HepG2 (cell line): ENCODE measurements around the gene GSK3A.

Source experiments
- CBX2 ChIP-seq, 2 experiments: fragments of 200-600 bp in 1 of 2; sonication (generic); formaldehyde crosslinking in 1 of 2; IDR thresholded peaks; 2 replicates each; pipeline versions ENCODE4 v1.7.0 to v1.8.1; 2018 to 2022; ENCODE audit warnings: low read depth in 2 of 2, low read length in 1 of 2, mild to moderate bottlenecking in 1 of 2, missing genetic modification reagents in 1 of 2
- CTCF ChIP-seq: sonication (generic); formaldehyde crosslinking; IDR thresholded peaks from 2 replicates; pipeline ENCODE4 v1.5.0; 2020; ENCODE audit warnings: mild to moderate bottlenecking, missing genetic modification reagents, moderate library complexity
- FOXJ3 ChIP-seq: sonication (generic); formaldehyde crosslinking; IDR thresholded peaks from 2 replicates; pipeline ENCODE4 v1.4.0; 2020; ENCODE audit warnings: missing genetic modification reagents, mild to moderate bottlenecking, borderline replicate concordance
- FOXM1 ChIP-seq: sonication (generic); formaldehyde crosslinking; IDR thresholded peaks from 2 replicates; pipeline ENCODE4 v1.5.0; 2020; ENCODE audit warnings: missing genetic modification reagents
- FOXP1 ChIP-seq, 2 experiments: fragments of 450-650 bp in 1 of 2; IDR thresholded peaks; 2 replicates each; pipeline ENCODE4 v1.6.1; 2017 to 2018; ENCODE audit warnings: antibody characterized with exemption in 1 of 2
- MAFK ChIP-seq, 2 experiments: IDR thresholded peaks in 1 of 2; conservative IDR thresholded peaks in 1 of 2; 2 replicates each; pipeline ENCODE4 v1.6.1; 2011; ENCODE audit warnings: improper control_type of control experiment in 2 of 2, low read length in 2 of 2
- MEIS1 ChIP-seq: sonication (generic); formaldehyde crosslinking; IDR thresholded peaks from 2 replicates; pipeline ENCODE4 v1.9.0; 2021; ENCODE audit warnings: mild to moderate bottlenecking, missing genetic modification reagents, moderate library complexity, borderline replicate concordance
- NFRKB ChIP-seq: fragments of 450-650 bp; IDR thresholded peaks from 2 replicates; pipeline ENCODE4 v1.6.1; 2017
- PAX8 ChIP-seq: sonication (generic); formaldehyde crosslinking; IDR thresholded peaks from 2 replicates; pipeline ENCODE4 v1.8.0; 2022; ENCODE audit warnings: mild to moderate bottlenecking, missing genetic modification reagents, borderline replicate concordance
- SRF ChIP-seq: IDR thresholded peaks from 2 replicates; pipeline ENCODE4 v1.6.1; 2011; ENCODE audit warnings: mild to moderate bottlenecking, low read depth, low read length, moderate library complexity
- YY1 ChIP-seq: IDR thresholded peaks from 2 replicates; pipeline ENCODE4 v1.6.1; 2011; ENCODE audit warnings: low read length, low read depth, moderate library complexity, mild to moderate bottlenecking; ENCODE audit not compliant: insufficient read depth, insufficient replicate concordance
- ZFP36 ChIP-seq: fragments of 150-350 bp; IDR thresholded peaks from 2 replicates; pipeline ENCODE4 v1.6.1; 2018; ENCODE audit warnings: borderline replicate concordance, low read length, low read depth; ENCODE audit not compliant: partially characterized antibody

- TF ChIP-seq CTCF (CRISPR knock-in tag) = no peak
- TF ChIP-seq SRF = no peak
- no peak for TF ChIP-seq FOXJ3 (CRISPR knock-in tag)
- TF ChIP-seq CBX2 (IDR thresholded peaks at IDR 0.05; ENCODE audit: low read depth, low read length) = no peak
- TF ChIP-seq CBX2 (CRISPR knock-in tag; IDR thresholded peaks at IDR 0.05; ENCODE audit: low read depth) = no peak
- TF ChIP-seq YY1 = no peak
- TF ChIP-seq FOXP1 (IDR thresholded peaks at IDR 0.05) = no peak
- TF ChIP-seq FOXP1 (CRISPR knock-in tag; IDR thresholded peaks at IDR 0.05) = no peak
- peak; percentile 47 to 65; a peak in 3 of 4 replicates for TF ChIP-seq MAFK (conservative IDR thresholded peaks at IDR 0.05 in 1 of 2, IDR thresholded peaks at IDR 0.05 in 1 of 2; ENCODE audit: low read length in 2 of 2)
- TF ChIP-seq FOXM1 (CRISPR knock-in tag) = no peak
- no peak for TF ChIP-seq NFRKB
- no peak for TF ChIP-seq PAX8 (CRISPR knock-in tag)
- TF ChIP-seq ZFP36 = no peak
- TF ChIP-seq MEIS1 = no peak
These were observed 2.7 kb downstream of the GSK3A start for GRCh38 chr19:42239544-42240220.
